Subcutaneous adipose tissue (tissue), 4 donors: Measurements from ENCODE around the gene LRMDA. TPM values are rescaled to one million over a fixed set of nuclear protein-coding genes. Genes with fewer than 3 reads are reported as not detected.

Experiments
- CTCF ChIP-seq: fragments of 450-650 bp; IDR thresholded peaks from one replicate; pipeline ENCODE4 v1.5.1; 2016; ENCODE audit warnings: low read depth, mild to moderate bottlenecking, control low read depth, antibody characterized with exemption, moderate library complexity
- total RNA-seq, 4 donors: library from RNA; depleted of rRNA; stranded (reverse); fragments of >200 nt; gene quantifications; one replicate each; pipeline ENCODE4 v1.1.0, GENCODE V29; 2016

LRMDA gene
- total RNA-seq, 4 donors from 2014 or later, result 17.4 to 92.1 (median 22.8) TPM

- no peak for TF ChIP-seq CTCF
These were observed 167.6 kb downstream of the LRMDA start for GRCh38 chr10:75598998-75599397.

- TF ChIP-seq CTCF, result no peak
These were observed 168.6 kb downstream of the LRMDA start for GRCh38 chr10:75599875-75600648.

- no peak for TF ChIP-seq CTCF
These were observed 169.4 kb downstream of the LRMDA start for GRCh38 chr10:75600833-75601232.

GRCh38 chr10:75602341-75602740 is 170.9 kb downstream of the LRMDA start:
- no peak for TF ChIP-seq CTCF

- TF ChIP-seq CTCF, result no peak
These were observed 173.7 kb downstream of the LRMDA start for GRCh38 chr10:75605096-75605495.

GRCh38 chr10:75606203-75606779 is 174.9 kb downstream of the LRMDA start:
- TF ChIP-seq CTCF, result no peak

GRCh38 chr10:75607576-75607975 is 176.2 kb downstream of the LRMDA start:
- TF ChIP-seq CTCF, result no peak
